GM12878 (cell line): ENCODE measurements around the gene SLC3A2. TPM values are rescaled to one million over a fixed set of nuclear protein-coding genes. Genes with fewer than 3 reads are reported as not detected.

Experiments used
- BRCA1 ChIP-seq: IDR thresholded peaks from 2 replicates; pipeline ENCODE4 v1.6.1; 2011; ENCODE audit warnings: low read depth, low read length, improper control_type of control experiment
- CEBPB ChIP-seq, 2 experiments: fragments of 150-350 bp in 1 of 2; IDR thresholded peaks; 2 replicates each; pipeline ENCODE4 v1.6.1; 2012 to 2014; ENCODE audit warnings: low read depth in 2 of 2, low read length in 2 of 2, borderline replicate concordance in 1 of 2, inconsistent platforms in 1 of 2
- CHD2 ChIP-seq: IDR thresholded peaks from 2 replicates; pipeline ENCODE4 v1.6.1; 2011; ENCODE audit warnings: low read depth, low read length, improper control_type of control experiment, borderline replicate concordance
- DPF2 ChIP-seq: fragments of 450-650 bp; IDR thresholded peaks from 2 replicates; pipeline ENCODE4 v1.6.1; 2017; ENCODE audit warnings: mild to moderate bottlenecking
- E4F1 ChIP-seq: fragments of 450-650 bp; IDR thresholded peaks from 2 replicates; pipeline ENCODE4 v1.6.1; 2018; ENCODE audit warnings: borderline replicate concordance, mild to moderate bottlenecking; ENCODE audit not compliant: partially characterized antibody
- HCFC1 ChIP-seq: fragments of 150-350 bp; IDR thresholded peaks from 2 replicates; pipeline ENCODE4 v1.6.1; 2014; ENCODE audit warnings: low read length
- HDAC2 ChIP-seq: fragments of 200-600 bp; sonication (generic); IDR thresholded peaks from 2 replicates; pipeline ENCODE4 v1.6.1; 2017
- HDGF ChIP-seq: fragments of 450-650 bp; IDR thresholded peaks from 2 replicates; pipeline ENCODE4 v1.6.1; 2016; ENCODE audit warnings: antibody characterized with exemption
- IRF4 ChIP-seq: IDR thresholded peaks from 2 replicates; pipeline ENCODE4 v1.6.1; 2011; ENCODE audit warnings: low read depth, low read length
- KDM1A ChIP-seq: fragments of 200-600 bp; sonication (generic); IDR thresholded peaks from 2 replicates; pipeline ENCODE4 v1.6.1; 2016; ENCODE audit warnings: borderline replicate concordance
- MTA3 ChIP-seq: IDR thresholded peaks from 2 replicates; pipeline ENCODE4 v1.6.1; 2012; ENCODE audit warnings: low read length, inconsistent platforms, borderline replicate concordance
- MXI1 ChIP-seq: fragments of 150-350 bp; IDR thresholded peaks from 2 replicates; pipeline ENCODE4 v1.6.1; 2011; ENCODE audit warnings: low read depth, mild to moderate bottlenecking, inconsistent platforms, low read length, improper control_type of control experiment
- NR2F1 ChIP-seq: fragments of 450-650 bp; conservative IDR thresholded peaks from 2 replicates; pipeline ENCODE4 v1.6.1; 2017; ENCODE audit warnings: mild to moderate bottlenecking
- POU2F2 ChIP-seq: IDR thresholded peaks from 3 replicates; pipeline ENCODE4 v1.6.1; 2011; ENCODE audit warnings: low read depth, mild to moderate bottlenecking, low read length, borderline replicate concordance
- RAD51 ChIP-seq: fragments of 450-650 bp; IDR thresholded peaks from 2 replicates; pipeline ENCODE4 v1.6.1; 2016; ENCODE audit warnings: moderate library complexity, mild to moderate bottlenecking, inconsistent platforms
- REST ChIP-seq: IDR thresholded peaks from 2 replicates; pipeline ENCODE4 v1.6.1; 2012; ENCODE audit warnings: mild to moderate bottlenecking, low read depth, low read length
- SIX5 ChIP-seq: IDR thresholded peaks from 2 replicates; pipeline ENCODE4 v1.6.1; 2011; ENCODE audit warnings: mild to moderate bottlenecking, low read depth, low read length, moderate library complexity; ENCODE audit not compliant: severe bottlenecking
- SMAD5 ChIP-seq: IDR thresholded peaks from 2 replicates; pipeline ENCODE4 v1.6.1; 2016; ENCODE audit warnings: antibody characterized with exemption, low read depth
- YBX1 ChIP-seq: fragments of 450-650 bp; IDR thresholded peaks from 2 replicates; pipeline ENCODE4 v1.6.1; 2016; ENCODE audit warnings: antibody characterized with exemption
- YY1 ChIP-seq: IDR thresholded peaks from 2 replicates; pipeline ENCODE4 v1.6.1; 2011; ENCODE audit warnings: low read depth, mild to moderate bottlenecking, low read length
- ZBTB40 ChIP-seq: fragments of 450-650 bp; IDR thresholded peaks from 2 replicates; pipeline ENCODE4 v1.6.1; 2016; ENCODE audit warnings: mild to moderate bottlenecking, moderate library complexity, borderline replicate concordance
- ZNF24 ChIP-seq: fragments of 450-650 bp; IDR thresholded peaks from 2 replicates; pipeline ENCODE4 v1.6.1; 2017; ENCODE audit warnings: antibody characterized with exemption, mild to moderate bottlenecking
- polyA plus RNA-seq, 11 experiments: library from polyadenylated mRNA; depleted of rRNA in 4 of 11; unstranded in 6 of 11; stranded (reverse) in 5 of 11; fragments of >200 nt; fragmentation: Nextera tagmentation in 4 of 11; fragmentation: Illumina TruSeq in 1 of 11; extraction: Ambion mirVana in 4 of 11; extraction: Trizol in 1 of 11; gene quantifications; 1 replicate in 1 of 11; 2 replicates in 10 of 11; pipeline versions ENCODE4 v1.2.1 to v1.2.3, GENCODE V29; 2011 to 2016; ENCODE audit warnings: inconsistent platforms in 2 of 11, missing spikeins in 2 of 11, low read depth in 1 of 11
- total RNA-seq, 4 experiments: library from RNA; depleted of rRNA in 3 of 4; stranded (reverse); fragments of >200 nt in 3 of 4; fragmentation: Illumina TruSeq in 1 of 4; extraction: Trizol in 1 of 4; gene quantifications; 2 replicates each; pipeline versions ENCODE4 v1.2.1 to v1.2.3, GENCODE V29; 2013 to 2021

The SLC3A2 gene
- total and polyA plus RNA-seq, 10 of the 15 experiments (the other 5 are each of a cell fraction or from before 2014, with no cell fraction given), result 6.9 to 158 (median 106) TPM

GRCh38 chr11:62880803-62881578 lies at the start of gene SLC3A2 (continued):
- TF ChIP-seq BRCA1, result 0 out of 2 replicates have a peak, but pooled peaks have one; percentile 25
- TF ChIP-seq SIX5, result no peak
- TF ChIP-seq POU2F2, result peak; percentile 92
- TF ChIP-seq HCFC1, result no peak; the same call in 1 of the 2 replicates
- peak; percentile 60 for TF ChIP-seq NR2F1
- no peak for TF ChIP-seq CEBPB (IDR thresholded peaks at IDR 0.05; ENCODE audit: borderline replicate concordance in 1 of 2, low read depth in 2 of 2, low read length in 2 of 2)
- TF ChIP-seq ZBTB40, result no peak
- peak; percentile 68 for TF ChIP-seq SMAD5
- TF ChIP-seq RAD51, result no peak
- TF ChIP-seq REST, result no peak; the same call in 1 of the 2 replicates
- TF ChIP-seq CHD2, result peak; percentile 77
- peak; percentile 92 for TF ChIP-seq MXI1
- TF ChIP-seq HDAC2, result no peak
- no peak for TF ChIP-seq ZNF24
- no peak for TF ChIP-seq E4F1
- TF ChIP-seq KDM1A, result no peak
- no peak for TF ChIP-seq YBX1
- TF ChIP-seq MTA3, result no peak
- TF ChIP-seq YY1, result peak; percentile 85
- TF ChIP-seq IRF4, result no peak
- TF ChIP-seq HDGF, result peak; percentile 89; the same call in 1 of the 2 replicates
- TF ChIP-seq DPF2, result peak; percentile 70; the same call in 1 of the 2 replicates
